SU-DHL-6 (cell line): Measurements from ENCODE around the gene ARHGEF3.

Experiments used
- H2AFZ ChIP-seq: fragments of 200-600 bp; sonication (generic); 2 replicates; pipeline ENCODE4 v1.6.1; 2014; ENCODE audit warnings: low read depth, mild to moderate bottlenecking, moderate library complexity, mixed read lengths, antibody characterized with exemption, low read length; ENCODE audit not compliant: severe bottlenecking
- H3F3A ChIP-seq: fragments of 200-600 bp; shearing (Covaris generic); 2 replicates; pipeline ENCODE4 v1.6.0; 2016; ENCODE audit warnings: antibody characterized with exemption, mild to moderate bottlenecking; ENCODE audit not compliant: insufficient read depth
- H3K27ac ChIP-seq: fragments of 200-600 bp; sonication (generic); 2 replicates; pipeline ENCODE4 v1.5.1; 2016; ENCODE audit warnings: low read depth, mild to moderate bottlenecking, low read length, moderate library complexity, mixed read lengths
- H3K27me3 ChIP-seq: fragments of 200-600 bp; sonication (generic), shearing (Covaris generic); 2 replicates; pipeline ENCODE4 v1.6.0; 2014; ENCODE audit warnings: mild to moderate bottlenecking, low read length
- H3K36me3 ChIP-seq: fragments of 200-600 bp; sonication (generic); 2 replicates; pipeline ENCODE4 v1.6.1; 2014; ENCODE audit warnings: mild to moderate bottlenecking, low read length, mixed read lengths
- H3K4me2 ChIP-seq: fragments of 300-600, 200-600 bp; shearing (Covaris generic), sonication (generic); 2 replicates; pipeline ENCODE4 v1.6.0; 2014; ENCODE audit warnings: low read length, low read depth, mild to moderate bottlenecking; ENCODE audit not compliant: poor library complexity, severe bottlenecking
- H3K4me3 ChIP-seq: fragments of 200-600 bp; sonication (generic); 2 replicates; pipeline ENCODE4 v1.5.1; 2014; ENCODE audit warnings: antibody characterized with exemption, low read length, mild to moderate bottlenecking, mixed read lengths; ENCODE audit not compliant: insufficient read depth, poor library complexity, severe bottlenecking
- H3K79me2 ChIP-seq: fragments of 200-600 bp; sonication (generic); 2 replicates; pipeline ENCODE4 v1.6.1; 2014; ENCODE audit warnings: mild to moderate bottlenecking, low read length, moderate library complexity; ENCODE audit not compliant: insufficient read depth
- H3K9ac ChIP-seq: fragments of 200-600 bp; sonication (generic); 2 replicates; pipeline ENCODE4 v1.7.0; 2014; ENCODE audit warnings: mild to moderate bottlenecking, low read length
- H3K9me2 ChIP-seq: fragments of 200-600 bp; sonication (generic); replicated peaks from 2 replicates; pipeline ENCODE4 v1.6.1; 2014; ENCODE audit warnings: low read length; ENCODE audit not compliant: insufficient read depth
- H3K9me3 ChIP-seq: fragments of 200-600 bp; sonication (generic); 2 replicates; pipeline ENCODE4 v1.6.1; 2014; ENCODE audit warnings: low read length, mixed read lengths; ENCODE audit not compliant: insufficient read depth
- H4K20me1 ChIP-seq: fragments of 200-600 bp; sonication (generic); 2 replicates; pipeline ENCODE4 v1.6.1; 2014; ENCODE audit warnings: low read depth, mild to moderate bottlenecking, antibody characterized with exemption, low read length, moderate library complexity, mixed read lengths
- EZH2phosphoT487 ChIP-seq: fragments of 200-600 bp; sonication (generic), shearing (Covaris generic); conservative IDR thresholded peaks from 2 replicates; pipeline ENCODE4 v1.6.1; 2018; ENCODE audit warnings: mild to moderate bottlenecking, antibody characterized with exemption, low read length, moderate library complexity, mixed read lengths
- TF ChIP-seq, protein P1 (sequence below): fragments of 200-600 bp; sonication (generic); IDR thresholded peaks from one replicate; pipeline ENCODE4 v1.5.1; 2017; ENCODE audit warnings: antibody characterized with exemption, mild to moderate bottlenecking, low read length, moderate library complexity; ENCODE audit not compliant: insufficient read depth, poor library complexity, severe bottlenecking

Gene ARHGEF3

GRCh38 chr3:56806407-56806806 lies 4.7 kb upstream of the ARHGEF3 start:
- TF ChIP-seq, protein P1, sequence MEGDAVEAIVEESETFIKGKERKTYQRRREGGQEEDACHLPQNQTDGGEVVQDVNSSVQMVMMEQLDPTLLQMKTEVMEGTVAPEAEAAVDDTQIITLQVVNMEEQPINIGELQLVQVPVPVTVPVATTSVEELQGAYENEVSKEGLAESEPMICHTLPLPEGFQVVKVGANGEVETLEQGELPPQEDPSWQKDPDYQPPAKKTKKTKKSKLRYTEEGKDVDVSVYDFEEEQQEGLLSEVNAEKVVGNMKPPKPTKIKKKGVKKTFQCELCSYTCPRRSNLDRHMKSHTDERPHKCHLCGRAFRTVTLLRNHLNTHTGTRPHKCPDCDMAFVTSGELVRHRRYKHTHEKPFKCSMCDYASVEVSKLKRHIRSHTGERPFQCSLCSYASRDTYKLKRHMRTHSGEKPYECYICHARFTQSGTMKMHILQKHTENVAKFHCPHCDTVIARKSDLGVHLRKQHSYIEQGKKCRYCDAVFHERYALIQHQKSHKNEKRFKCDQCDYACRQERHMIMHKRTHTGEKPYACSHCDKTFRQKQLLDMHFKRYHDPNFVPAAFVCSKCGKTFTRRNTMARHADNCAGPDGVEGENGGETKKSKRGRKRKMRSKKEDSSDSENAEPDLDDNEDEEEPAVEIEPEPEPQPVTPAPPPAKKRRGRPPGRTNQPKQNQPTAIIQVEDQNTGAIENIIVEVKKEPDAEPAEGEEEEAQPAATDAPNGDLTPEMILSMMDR, result no peak
- no peak for TF ChIP-seq EZH2phosphoT487
- no peak overlapping the region for H2AFZ ChIP-seq
- no peaks in the 10 kb centered on the region for H3K79me2 ChIP-seq
- no peak overlapping the region for H3K9ac ChIP-seq
- H3K27me3 ChIP-seq, result no peaks in the 10 kb centered on the region
- H3K9me3 ChIP-seq, result no peaks in the 10 kb centered on the region
- H3K4me2 ChIP-seq, result no peak overlapping the region
- H3K9me2 ChIP-seq, result no peaks in the 10 kb centered on the region
- no peaks in the 10 kb centered on the region for H4K20me1 ChIP-seq
- H3K4me3 ChIP-seq, result no peak overlapping the region
- H3K27ac ChIP-seq, result no peak overlapping the region
- no peaks in the 10 kb centered on the region for H3F3A ChIP-seq
- H3K36me3 ChIP-seq, result no peaks in the 10 kb centered on the region

DNA sequence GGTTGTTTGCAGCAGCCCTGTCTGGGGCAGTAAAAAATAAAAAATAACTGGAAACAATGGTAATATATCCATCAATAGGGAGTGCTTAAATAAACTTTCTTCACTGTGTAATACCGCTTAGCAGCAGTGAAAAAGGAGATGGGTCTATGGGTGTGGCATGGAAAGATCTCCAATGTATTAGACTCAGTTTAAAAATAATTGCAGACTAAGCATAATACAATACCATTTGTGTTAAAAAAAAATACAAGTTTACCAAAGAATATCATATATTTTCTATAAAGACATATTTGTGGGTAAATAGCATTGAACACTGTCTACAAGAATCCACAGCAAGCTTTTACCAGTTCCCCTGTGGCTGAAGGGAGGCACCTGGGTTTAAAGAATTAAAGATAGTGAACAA lies 1.0 kb upstream of the ARHGEF3 start:
- no peaks in the 10 kb centered on the region; the same call in 1 of the 2 replicates for H4K20me1 ChIP-seq
- no peak overlapping the region for H3K9ac ChIP-seq
- H3K4me3 ChIP-seq, result no peak overlapping the region
- no peaks in the 10 kb centered on the region for H3K79me2 ChIP-seq
- peak overlapping the region; percentile 61 for H3K4me2 ChIP-seq
- TF ChIP-seq, protein P1, result no peak
- no peak for TF ChIP-seq EZH2phosphoT487
- H3K36me3 ChIP-seq, result no peaks in the 10 kb centered on the region
- H3K27ac ChIP-seq, result no peak overlapping the region
- H2AFZ ChIP-seq, result no peak overlapping the region
- no peaks in the 10 kb centered on the region for H3F3A ChIP-seq
- no peaks in the 10 kb centered on the region for H3K9me3 ChIP-seq
- no peaks in the 10 kb centered on the region for H3K9me2 ChIP-seq
- no peaks in the 10 kb centered on the region for H3K27me3 ChIP-seq

DNA sequence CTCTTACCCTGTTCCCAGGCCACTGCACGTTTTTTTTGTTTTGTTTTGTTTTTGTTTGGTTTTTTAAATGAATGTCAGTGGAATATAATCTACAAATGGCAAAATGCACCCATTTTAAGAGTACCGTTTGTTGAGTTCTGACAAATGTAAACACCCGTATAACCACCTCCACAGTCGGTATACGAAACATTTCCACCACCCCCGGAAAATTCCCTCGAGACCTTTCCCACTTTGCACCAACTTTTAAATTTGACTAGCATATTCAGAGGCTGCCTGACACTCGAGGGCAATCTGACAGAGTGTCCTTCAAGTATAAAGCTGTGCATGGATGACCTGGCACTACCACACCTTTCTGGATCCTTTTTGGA lies 613 bp upstream of the ARHGEF3 start:
- Histone ChIP-seq H3F3A (no peaks in the 10 kb centered on the region), H4K20me1 (no peaks in the 10 kb centered on the region; the same call in 1 of the 2 replicates), H3K36me3 (no peaks in the 10 kb centered on the region), H3K4me2 (peak overlapping the region; percentile 61), H3K9me2 (no peaks in the 10 kb centered on the region), H3K9ac (0 out of 2 replicates have a peak overlapping the region, but pooled peaks have one; percentile 37), H2AFZ (no peak overlapping the region), H3K9me3 (no peaks in the 10 kb centered on the region), H3K27me3 (no peaks in the 10 kb centered on the region), H3K27ac (no peak overlapping the region), H3K4me3 (peak overlapping the region; percentile 48), H3K79me2 (no peaks in the 10 kb centered on the region)
- TF ChIP-seq EZH2phosphoT487, result no peak
- TF ChIP-seq, protein P1, result no peak
